ENCODE measurements around the gene RASA1.

The RASA1 gene

GRCh38 chr5:87382224-87382623 lies 114.5 kb downstream of the RASA1 start:
- Histone ChIP-seq H3K27ac (ENCODE audit: low read depth in 2 of 2, low read length in 2 of 2) (no peak overlapping the region), H3K27me3 (ENCODE audit: control insufficient read depth in 2 of 2, insufficient read depth in 2 of 2, low read length in 2 of 2) (no peaks in the 10 kb centered on the region), H3K4me1 (ENCODE audit: control insufficient read depth in 2 of 2, insufficient read depth in 2 of 2, low read length in 2 of 2) (no peaks in the 10 kb centered on the region), H3K4me3 (ENCODE audit: low read length in 2 of 2) (no peak overlapping the region), H3K9ac (ENCODE audit: low read depth in 1 of 2, low read length in 2 of 2) (no peak overlapping the region), H3K36me3 (ENCODE audit: control insufficient read depth in 2 of 2, insufficient read depth in 2 of 2, low read length in 2 of 2) (peaks cover 36 to 57% of the 10 kb centered on the region in 2 donors), H3K9me3 (ENCODE audit: control insufficient read depth in 2 of 2, low read length in 2 of 2) (no peaks in the 10 kb centered on the region)

- no peak overlapping the region for H3K9ac ChIP-seq (ENCODE audit: low read depth in 1 of 2, low read length in 2 of 2)
- no peaks in the 10 kb centered on the region for H3K27me3 ChIP-seq (ENCODE audit: control insufficient read depth in 2 of 2, insufficient read depth in 2 of 2, low read length in 2 of 2)
- H3K36me3 ChIP-seq (ENCODE audit: control insufficient read depth in 2 of 2, insufficient read depth in 2 of 2, low read length in 2 of 2) = peaks cover 39 to 64% of the 10 kb centered on the region in 2 donors
- no peak overlapping the region for H3K27ac ChIP-seq (ENCODE audit: low read depth in 2 of 2, low read length in 2 of 2)
- H3K4me1 ChIP-seq (ENCODE audit: control insufficient read depth in 2 of 2, insufficient read depth in 2 of 2, low read length in 2 of 2) = no peaks in the 10 kb centered on the region
- H3K4me3 ChIP-seq (ENCODE audit: low read length in 2 of 2) = no peak overlapping the region
- no peaks in the 10 kb centered on the region for H3K9me3 ChIP-seq (ENCODE audit: control insufficient read depth in 2 of 2, low read length in 2 of 2)
Observed at GRCh38 chr5:87383216-87383615, 115.5 kb downstream of the RASA1 start.

GRCh38 chr5:87385802-87386201 lies 118.1 kb downstream of the RASA1 start:
- H3K27me3 ChIP-seq (ENCODE audit: control insufficient read depth in 2 of 2, insufficient read depth in 2 of 2, low read length in 2 of 2) = no peaks in the 10 kb centered on the region
- H3K9me3 ChIP-seq (ENCODE audit: control insufficient read depth in 2 of 2, low read length in 2 of 2) = no peaks in the 10 kb centered on the region
- no peak overlapping the region for H3K9ac ChIP-seq (ENCODE audit: low read depth in 1 of 2, low read length in 2 of 2)
- no peaks in the 10 kb centered on the region for H3K4me1 ChIP-seq (ENCODE audit: control insufficient read depth in 2 of 2, insufficient read depth in 2 of 2, low read length in 2 of 2)
- H3K4me3 ChIP-seq (ENCODE audit: low read length in 2 of 2) = no peak overlapping the region
- H3K36me3 ChIP-seq (ENCODE audit: control insufficient read depth in 2 of 2, insufficient read depth in 2 of 2, low read length in 2 of 2) = peaks cover 49 to 61% of the 10 kb centered on the region in 2 donors
- no peak overlapping the region for H3K27ac ChIP-seq (ENCODE audit: low read depth in 2 of 2, low read length in 2 of 2)

GRCh38 chr5:87388129-87388528 lies 120.4 kb downstream of the RASA1 start:
- no peak overlapping the region for H3K27ac ChIP-seq (ENCODE audit: low read depth in 2 of 2, low read length in 2 of 2)

GRCh38 chr5:87389296-87390034 lies 121.8 kb downstream of the RASA1 start:
- no peak overlapping the region for H3K27ac ChIP-seq (ENCODE audit: low read depth in 2 of 2, low read length in 2 of 2)
- no peak overlapping the region for H3K4me3 ChIP-seq (ENCODE audit: low read length in 2 of 2)
- peaks cover 68 to 76% of the 10 kb centered on the region in 2 donors for H3K36me3 ChIP-seq (ENCODE audit: control insufficient read depth in 2 of 2, insufficient read depth in 2 of 2, low read length in 2 of 2)
- no peaks in the 10 kb centered on the region for H3K4me1 ChIP-seq (ENCODE audit: control insufficient read depth in 2 of 2, insufficient read depth in 2 of 2, low read length in 2 of 2)
- H3K9ac ChIP-seq (ENCODE audit: low read depth in 1 of 2, low read length in 2 of 2) = no peak overlapping the region
- H3K27me3 ChIP-seq (ENCODE audit: control insufficient read depth in 2 of 2, insufficient read depth in 2 of 2, low read length in 2 of 2) = no peaks in the 10 kb centered on the region
- no peaks in the 10 kb centered on the region for H3K9me3 ChIP-seq (ENCODE audit: control insufficient read depth in 2 of 2, low read length in 2 of 2)

More at GRCh38 chr5:87388129-87388528, 120.4 kb downstream of the RASA1 start:
- Histone ChIP-seq H3K9me3 (ENCODE audit: control insufficient read depth in 2 of 2, low read length in 2 of 2) (no peaks in the 10 kb centered on the region), H3K27me3 (ENCODE audit: control insufficient read depth in 2 of 2, insufficient read depth in 2 of 2, low read length in 2 of 2) (no peaks in the 10 kb centered on the region), H3K9ac (ENCODE audit: low read depth in 1 of 2, low read length in 2 of 2) (no peak overlapping the region), H3K36me3 (ENCODE audit: control insufficient read depth in 2 of 2, insufficient read depth in 2 of 2, low read length in 2 of 2) (peaks cover 64 to 67% of the 10 kb centered on the region in 2 donors), H3K4me3 (ENCODE audit: low read length in 2 of 2) (no peak overlapping the region), H3K4me1 (ENCODE audit: control insufficient read depth in 2 of 2, insufficient read depth in 2 of 2, low read length in 2 of 2) (no peaks in the 10 kb centered on the region)

GRCh38 chr5:87390075-87390474 lies 122.4 kb downstream of the RASA1 start:
- H3K27ac ChIP-seq (ENCODE audit: low read depth in 2 of 2, low read length in 2 of 2) = no peak overlapping the region
- no peaks in the 10 kb centered on the region for H3K4me1 ChIP-seq (ENCODE audit: control insufficient read depth in 2 of 2, insufficient read depth in 2 of 2, low read length in 2 of 2)
- H3K36me3 ChIP-seq (ENCODE audit: control insufficient read depth in 2 of 2, insufficient read depth in 2 of 2, low read length in 2 of 2) = peaks cover 72 to 77% of the 10 kb centered on the region in 2 donors
- no peaks in the 10 kb centered on the region for H3K9me3 ChIP-seq (ENCODE audit: control insufficient read depth in 2 of 2, low read length in 2 of 2)
- no peak overlapping the region for H3K9ac ChIP-seq (ENCODE audit: low read depth in 1 of 2, low read length in 2 of 2)
- H3K27me3 ChIP-seq (ENCODE audit: control insufficient read depth in 2 of 2, insufficient read depth in 2 of 2, low read length in 2 of 2) = no peaks in the 10 kb centered on the region
- H3K4me3 ChIP-seq (ENCODE audit: low read length in 2 of 2) = no peak overlapping the region

- H3K9ac ChIP-seq (ENCODE audit: low read depth in 1 of 2, low read length in 2 of 2) = no peak overlapping the region
- H3K27ac ChIP-seq (ENCODE audit: low read depth in 2 of 2, low read length in 2 of 2) = no peak overlapping the region
- H3K36me3 ChIP-seq (ENCODE audit: control insufficient read depth in 2 of 2, insufficient read depth in 2 of 2, low read length in 2 of 2) = peaks cover 72 to 80% of the 10 kb centered on the region in 2 donors
Observed at GRCh38 chr5:87390576-87391199, 123.0 kb downstream of the RASA1 start.

GRCh38 chr5:87392170-87392569 lies 124.5 kb downstream of the RASA1 start:
- H3K9me3 ChIP-seq (ENCODE audit: control insufficient read depth in 2 of 2, low read length in 2 of 2) = no peaks in the 10 kb centered on the region
- H3K27ac ChIP-seq (ENCODE audit: low read depth in 2 of 2, low read length in 2 of 2) = no peak overlapping the region
- H3K4me1 ChIP-seq (ENCODE audit: control insufficient read depth in 2 of 2, insufficient read depth in 2 of 2, low read length in 2 of 2) = no peaks in the 10 kb centered on the region
- H3K36me3 ChIP-seq (ENCODE audit: control insufficient read depth in 2 of 2, insufficient read depth in 2 of 2, low read length in 2 of 2) = peaks cover 71 to 79% of the 10 kb centered on the region in 2 donors
- no peak overlapping the region for H3K4me3 ChIP-seq (ENCODE audit: low read length in 2 of 2)
- H3K9ac ChIP-seq (ENCODE audit: low read depth in 1 of 2, low read length in 2 of 2) = no peak overlapping the region
- H3K27me3 ChIP-seq (ENCODE audit: control insufficient read depth in 2 of 2, insufficient read depth in 2 of 2, low read length in 2 of 2) = no peaks in the 10 kb centered on the region

More at GRCh38 chr5:87390576-87391199, 123.0 kb downstream of the RASA1 start:
- Histone ChIP-seq H3K9me3 (ENCODE audit: control insufficient read depth in 2 of 2, low read length in 2 of 2) (no peaks in the 10 kb centered on the region), H3K4me1 (ENCODE audit: control insufficient read depth in 2 of 2, insufficient read depth in 2 of 2, low read length in 2 of 2) (no peaks in the 10 kb centered on the region), H3K27me3 (ENCODE audit: control insufficient read depth in 2 of 2, insufficient read depth in 2 of 2, low read length in 2 of 2) (no peaks in the 10 kb centered on the region), H3K4me3 (ENCODE audit: low read length in 2 of 2) (no peak overlapping the region)

GRCh38 chr5:87392801-87393200 lies 125.1 kb downstream of the RASA1 start:
- no peaks in the 10 kb centered on the region for H3K9me3 ChIP-seq (ENCODE audit: control insufficient read depth in 2 of 2, low read length in 2 of 2)
- no peak overlapping the region for H3K4me3 ChIP-seq (ENCODE audit: low read length in 2 of 2)
- H3K27ac ChIP-seq (ENCODE audit: low read depth in 2 of 2, low read length in 2 of 2) = no peak overlapping the region
- peaks cover 69 to 76% of the 10 kb centered on the region in 2 donors for H3K36me3 ChIP-seq (ENCODE audit: control insufficient read depth in 2 of 2, insufficient read depth in 2 of 2, low read length in 2 of 2)
- H3K9ac ChIP-seq (ENCODE audit: low read depth in 1 of 2, low read length in 2 of 2) = no peak overlapping the region
- no peaks in the 10 kb centered on the region for H3K4me1 ChIP-seq (ENCODE audit: control insufficient read depth in 2 of 2, insufficient read depth in 2 of 2, low read length in 2 of 2)
- no peaks in the 10 kb centered on the region for H3K27me3 ChIP-seq (ENCODE audit: control insufficient read depth in 2 of 2, insufficient read depth in 2 of 2, low read length in 2 of 2)

- no peaks in the 10 kb centered on the region for H3K27me3 ChIP-seq (ENCODE audit: control insufficient read depth in 2 of 2, insufficient read depth in 2 of 2, low read length in 2 of 2)
- no peaks in the 10 kb centered on the region for H3K4me1 ChIP-seq (ENCODE audit: control insufficient read depth in 2 of 2, insufficient read depth in 2 of 2, low read length in 2 of 2)
- H3K9ac ChIP-seq (ENCODE audit: low read depth in 1 of 2, low read length in 2 of 2) = no peak overlapping the region
- H3K36me3 ChIP-seq (ENCODE audit: control insufficient read depth in 2 of 2, insufficient read depth in 2 of 2, low read length in 2 of 2) = peaks cover 69 to 75% of the 10 kb centered on the region in 2 donors
- H3K9me3 ChIP-seq (ENCODE audit: control insufficient read depth in 2 of 2, low read length in 2 of 2) = no peaks in the 10 kb centered on the region
- no peak overlapping the region for H3K4me3 ChIP-seq (ENCODE audit: low read length in 2 of 2)
- H3K27ac ChIP-seq (ENCODE audit: low read depth in 2 of 2, low read length in 2 of 2) = no peak overlapping the region
Observed at GRCh38 chr5:87393331-87393730, 125.6 kb downstream of the RASA1 start.

All from mucosa of rectum (tissue), 2 donors.